ENCODE measurements around the gene RNF152. TPM values are rescaled to one million over a fixed set of nuclear protein-coding genes. Genes with fewer than 3 reads are reported as not detected.

The RNF152 gene
- polyA plus RNA-seq, 1 of the 3 experiments (the other 2 are of a cell fraction): 6.6 TPM

GRCh38 chr18:61900504-61901281, 7.9 kb upstream of the RNF152 start:
- H3K9me2 ChIP-seq: no peaks in the 10 kb centered on the region
- no peak overlapping the region for H3K27ac ChIP-seq (ENCODE audit: low read depth in 2 of 2, low read length in 1 of 2)
- no peaks in the 10 kb centered on the region for H3K79me2 ChIP-seq (ENCODE audit: insufficient read depth)
- CTCF ChIA-PET: interaction anchor here (0.6 to 3.9 kb wide), 23 partner anchors 9 to 358 kb away, joined by 3 to 24 read pairs (median 4); no protein-coding TSS in a partner anchor
- H3K27me3 ChIP-seq (ENCODE audit: insufficient read depth): no peaks in the 10 kb centered on the region
- H3K9ac ChIP-seq: no peak overlapping the region
- peaks cover 0 to 11% of the 10 kb centered on the region in 2 experiments; a peak in 2 of 4 replicates for H3K4me1 ChIP-seq (ENCODE audit: control insufficient read depth in 1 of 2, insufficient read depth in 2 of 2, low read depth in 1 of 2, low read length in 1 of 2)
- POLR2A ChIA-PET: no interaction called here
- TF ChIP-seq TAF1 (IDR thresholded peaks at IDR 0.05; ENCODE audit: borderline replicate concordance, low read depth, low read length) (no peak), GATA2 (CRISPR knock-in tag; IDR thresholded peaks at IDR 0.05) (no peak), MXI1 (IDR thresholded peaks at IDR 0.05; ENCODE audit: low read depth, low read length) (no peak), TCF12 (IDR thresholded peaks at IDR 0.05) (no peak), YY1 (IDR thresholded peaks at IDR 0.05; ENCODE audit: low read depth) (no peak)
- TF ChIP-seq, protein P1, sequence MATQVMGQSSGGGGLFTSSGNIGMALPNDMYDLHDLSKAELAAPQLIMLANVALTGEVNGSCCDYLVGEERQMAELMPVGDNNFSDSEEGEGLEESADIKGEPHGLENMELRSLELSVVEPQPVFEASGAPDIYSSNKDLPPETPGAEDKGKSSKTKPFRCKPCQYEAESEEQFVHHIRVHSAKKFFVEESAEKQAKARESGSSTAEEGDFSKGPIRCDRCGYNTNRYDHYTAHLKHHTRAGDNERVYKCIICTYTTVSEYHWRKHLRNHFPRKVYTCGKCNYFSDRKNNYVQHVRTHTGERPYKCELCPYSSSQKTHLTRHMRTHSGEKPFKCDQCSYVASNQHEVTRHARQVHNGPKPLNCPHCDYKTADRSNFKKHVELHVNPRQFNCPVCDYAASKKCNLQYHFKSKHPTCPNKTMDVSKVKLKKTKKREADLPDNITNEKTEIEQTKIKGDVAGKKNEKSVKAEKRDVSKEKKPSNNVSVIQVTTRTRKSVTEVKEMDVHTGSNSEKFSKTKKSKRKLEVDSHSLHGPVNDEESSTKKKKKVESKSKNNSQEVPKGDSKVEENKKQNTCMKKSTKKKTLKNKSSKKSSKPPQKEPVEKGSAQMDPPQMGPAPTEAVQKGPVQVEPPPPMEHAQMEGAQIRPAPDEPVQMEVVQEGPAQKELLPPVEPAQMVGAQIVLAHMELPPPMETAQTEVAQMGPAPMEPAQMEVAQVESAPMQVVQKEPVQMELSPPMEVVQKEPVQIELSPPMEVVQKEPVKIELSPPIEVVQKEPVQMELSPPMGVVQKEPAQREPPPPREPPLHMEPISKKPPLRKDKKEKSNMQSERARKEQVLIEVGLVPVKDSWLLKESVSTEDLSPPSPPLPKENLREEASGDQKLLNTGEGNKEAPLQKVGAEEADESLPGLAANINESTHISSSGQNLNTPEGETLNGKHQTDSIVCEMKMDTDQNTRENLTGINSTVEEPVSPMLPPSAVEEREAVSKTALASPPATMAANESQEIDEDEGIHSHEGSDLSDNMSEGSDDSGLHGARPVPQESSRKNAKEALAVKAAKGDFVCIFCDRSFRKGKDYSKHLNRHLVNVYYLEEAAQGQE (IDR thresholded peaks at IDR 0.05; ENCODE audit: low read depth, low read length): no peak
- DNase-seq: no peak
- H3K9me3 ChIP-seq: no peaks in the 10 kb centered on the region
- H3K36me3 ChIP-seq (replicated peaks in 1 of 2; ENCODE audit: control insufficient read depth in 1 of 2, insufficient read depth in 2 of 2, low read length in 1 of 2): no peaks in the 10 kb centered on the region
- no peak overlapping the region for H3K4me3 ChIP-seq (ENCODE audit: low read depth in 2 of 2, low read length in 1 of 2)
- H3F3A ChIP-seq (replicated peaks; ENCODE audit: insufficient read depth): no peaks in the 10 kb centered on the region
- H3K4me2 ChIP-seq: no peak overlapping the region
- H4K20me1 ChIP-seq (ENCODE audit: insufficient read depth): no peaks in the 10 kb centered on the region
- WGBS (ENCODE audit: low lambda C conversion rate): 83% methylated on average over 10 of the region's 10 CpGs
- no peak overlapping the region for H2AFZ ChIP-seq (ENCODE audit: low read depth)

GRCh38 chr18:61898640-61899101, 5.9 kb upstream of the RNF152 start:
- H3K4me2 ChIP-seq: peak overlapping the region; percentile 1; the same call in 1 of the 2 replicates
- H3K9me3 ChIP-seq: no peaks in the 10 kb centered on the region
- ChIA-PET CTCF (interaction anchor here (1.0 to 3.9 kb wide), 3 partner anchors 15 to 317 kb away, joined by 3 to 18 read pairs (median 4); no protein-coding TSS in a partner anchor), POLR2A (no interaction called here)
- no peak overlapping the region for H2AFZ ChIP-seq (ENCODE audit: low read depth)
- no peaks in the 10 kb centered on the region for H3F3A ChIP-seq (replicated peaks; ENCODE audit: insufficient read depth)
- no peak overlapping the region for H3K9ac ChIP-seq
- DNase-seq: no peak
- WGBS (ENCODE audit: low lambda C conversion rate): 65% methylated on average over 5 of the region's 5 CpGs
- H3K79me2 ChIP-seq (ENCODE audit: insufficient read depth): peaks cover 4% of the 10 kb centered on the region; the same call in 1 of the 2 replicates
- peaks cover 5 to 15% of the 10 kb centered on the region in 2 experiments; a peak in 3 of 4 replicates for H3K4me1 ChIP-seq (ENCODE audit: control insufficient read depth in 1 of 2, insufficient read depth in 2 of 2, low read depth in 1 of 2, low read length in 1 of 2)
- TF ChIP-seq JUND (IDR thresholded peaks at IDR 0.05) (peak; percentile 53), FOXM1 (IDR thresholded peaks at IDR 0.05; ENCODE audit: low read depth) (no peak), TEAD4 (IDR thresholded peaks at IDR 0.05; ENCODE audit: borderline replicate concordance, insufficient read depth) (0 out of 2 replicates have a peak, but pooled peaks have one; percentile 5), EP300 (IDR thresholded peaks at IDR 0.05; ENCODE audit: borderline replicate concordance in 1 of 2, low read depth in 1 of 2, low read length in 1 of 2) (peak in 1 of 2 experiments; percentile 37; a peak in 1 of 4 replicates), NFIC (IDR thresholded peaks at IDR 0.05; ENCODE audit: borderline replicate concordance) (peak; percentile 21; the same call in 1 of the 2 replicates), USF1 (IDR thresholded peaks at IDR 0.05; ENCODE audit: borderline replicate concordance, low read depth) (no peak), USF2 (IDR thresholded peaks at IDR 0.05; ENCODE audit: borderline replicate concordance, low read depth, low read length) (no peak), TCF12 (IDR thresholded peaks at IDR 0.05) (peak; percentile 56; the same call in 1 of the 2 replicates), FOSL2 (IDR thresholded peaks at IDR 0.05; ENCODE audit: borderline replicate concordance, low read depth) (peak; percentile 56; the same call in 1 of the 2 replicates), MXI1 (IDR thresholded peaks at IDR 0.05; ENCODE audit: low read depth, low read length) (no peak)
- TF ChIP-seq, protein P2, sequence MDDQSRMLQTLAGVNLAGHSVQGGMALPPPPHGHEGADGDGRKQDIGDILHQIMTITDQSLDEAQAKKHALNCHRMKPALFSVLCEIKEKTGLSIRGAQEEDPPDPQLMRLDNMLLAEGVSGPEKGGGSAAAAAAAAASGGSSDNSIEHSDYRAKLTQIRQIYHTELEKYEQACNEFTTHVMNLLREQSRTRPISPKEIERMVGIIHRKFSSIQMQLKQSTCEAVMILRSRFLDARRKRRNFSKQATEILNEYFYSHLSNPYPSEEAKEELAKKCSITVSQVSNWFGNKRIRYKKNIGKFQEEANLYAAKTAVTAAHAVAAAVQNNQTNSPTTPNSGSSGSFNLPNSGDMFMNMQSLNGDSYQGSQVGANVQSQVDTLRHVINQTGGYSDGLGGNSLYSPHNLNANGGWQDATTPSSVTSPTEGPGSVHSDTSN (IDR thresholded peaks at IDR 0.05): peak; percentile 91
- TF ChIP-seq, protein P3, sequence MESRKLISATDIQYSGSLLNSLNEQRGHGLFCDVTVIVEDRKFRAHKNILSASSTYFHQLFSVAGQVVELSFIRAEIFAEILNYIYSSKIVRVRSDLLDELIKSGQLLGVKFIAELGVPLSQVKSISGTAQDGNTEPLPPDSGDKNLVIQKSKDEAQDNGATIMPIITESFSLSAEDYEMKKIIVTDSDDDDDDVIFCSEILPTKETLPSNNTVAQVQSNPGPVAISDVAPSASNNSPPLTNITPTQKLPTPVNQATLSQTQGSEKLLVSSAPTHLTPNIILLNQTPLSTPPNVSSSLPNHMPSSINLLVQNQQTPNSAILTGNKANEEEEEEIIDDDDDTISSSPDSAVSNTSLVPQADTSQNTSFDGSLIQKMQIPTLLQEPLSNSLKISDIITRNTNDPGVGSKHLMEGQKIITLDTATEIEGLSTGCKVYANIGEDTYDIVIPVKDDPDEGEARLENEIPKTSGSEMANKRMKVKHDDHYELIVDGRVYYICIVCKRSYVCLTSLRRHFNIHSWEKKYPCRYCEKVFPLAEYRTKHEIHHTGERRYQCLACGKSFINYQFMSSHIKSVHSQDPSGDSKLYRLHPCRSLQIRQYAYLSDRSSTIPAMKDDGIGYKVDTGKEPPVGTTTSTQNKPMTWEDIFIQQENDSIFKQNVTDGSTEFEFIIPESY (IDR thresholded peaks at IDR 0.05; ENCODE audit: borderline replicate concordance, low read depth): no peak
- H3K27ac ChIP-seq (ENCODE audit: low read depth in 2 of 2, low read length in 1 of 2): no peak overlapping the region; a peak in 1 of 4 replicates
- no peaks in the 10 kb centered on the region for H3K9me2 ChIP-seq
- no peaks in the 10 kb centered on the region for H3K27me3 ChIP-seq (ENCODE audit: insufficient read depth)
- H3K36me3 ChIP-seq (replicated peaks in 1 of 2; ENCODE audit: control insufficient read depth in 1 of 2, insufficient read depth in 2 of 2, low read length in 1 of 2): no peaks in the 10 kb centered on the region
- H4K20me1 ChIP-seq (ENCODE audit: insufficient read depth): no peaks in the 10 kb centered on the region
- H3K4me3 ChIP-seq (ENCODE audit: low read depth in 2 of 2, low read length in 1 of 2): no peak overlapping the region
